VCaP (cell line): ENCODE data around the gene KIF20A.
A peak's percentile ranks its signal among the peaks of the same experiment; 100 is the strongest.
"Not testable (repeated sequence)": the region's sequence is repeated elsewhere in the genome, so short reads cannot be mapped to it uniquely, and the experiment has no call there.

ENCODE experiments used
- H3K27ac ChIP-seq: fragments of 450-650 bp; 2 replicates; pipeline ENCODE4 v1.5.1; 2017
- CTCF ChIP-seq: fragments of 450-650 bp; conservative IDR thresholded peaks from 2 replicates; pipeline ENCODE4 v1.5.1; 2017; ENCODE audit warnings: mild to moderate bottlenecking, moderate library complexity

KIF20A gene

GRCh38 chr5:138188626-138189025 is 9.7 kb downstream of the KIF20A start:
- no peak for TF ChIP-seq CTCF
- no peak overlapping the region for H3K27ac ChIP-seq

DNA sequence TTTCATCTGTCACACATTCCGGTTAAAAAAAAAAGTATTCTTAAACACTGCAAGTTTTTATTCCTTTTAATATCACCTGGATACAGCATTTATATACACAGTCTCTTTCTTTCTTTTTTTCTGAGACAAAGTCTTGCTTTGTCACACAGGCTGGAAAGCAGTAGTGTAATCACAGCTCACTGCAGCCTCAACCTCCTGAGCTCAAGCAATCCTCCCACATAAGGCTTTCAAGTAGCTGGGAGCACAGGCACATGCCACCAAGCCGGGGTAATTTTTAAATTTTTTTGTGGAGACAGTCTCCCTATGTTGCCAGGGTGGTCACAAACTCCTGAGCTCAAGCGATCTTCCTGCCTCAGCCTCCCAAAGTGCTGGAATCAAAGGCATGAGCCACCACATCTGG is 13.9 kb downstream of the KIF20A start:
- TF ChIP-seq CTCF = no peak
- no peak overlapping the region for H3K27ac ChIP-seq

DNA sequence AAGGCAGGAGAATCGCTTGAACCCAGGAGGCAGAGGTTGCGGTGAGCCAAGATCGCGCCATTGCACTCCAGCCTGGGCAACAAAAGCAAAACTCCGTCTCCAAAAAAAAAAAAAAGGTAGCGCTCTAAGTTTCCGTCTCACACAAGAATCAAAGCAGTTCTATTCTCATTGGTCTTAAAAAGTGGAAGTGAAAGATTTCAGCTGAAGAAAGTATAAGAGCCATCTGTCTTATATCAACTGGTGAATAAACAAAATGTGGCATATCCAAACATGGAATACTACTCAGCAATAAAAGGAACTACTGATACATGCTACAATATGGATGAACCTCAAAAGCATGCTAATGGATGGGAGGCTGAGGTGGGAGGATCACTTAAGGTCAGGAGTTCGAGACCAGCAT is 14.9 kb downstream of the KIF20A start:
- not testable (repeated sequence) for H3K27ac ChIP-seq

DNA sequence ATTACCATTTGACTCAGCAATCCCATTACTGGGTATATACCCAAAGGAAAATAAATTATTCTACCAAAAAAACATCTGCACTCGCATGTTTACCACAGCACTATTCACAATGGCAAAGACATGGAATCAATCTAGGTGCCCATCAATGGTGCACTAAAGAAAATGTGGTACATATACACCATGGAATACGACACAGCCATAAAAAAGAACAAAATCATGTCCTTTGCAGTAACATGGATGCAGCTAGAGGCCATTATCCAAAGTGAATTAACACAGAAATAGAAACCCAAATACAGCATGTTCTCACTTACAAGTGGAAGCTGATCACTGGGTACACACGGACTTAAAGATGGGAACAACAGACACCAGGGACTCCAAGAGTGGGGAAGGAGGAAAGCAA is 32.1 kb downstream of the KIF20A start:
- H3K27ac ChIP-seq = no peak overlapping the region
- no peak for TF ChIP-seq CTCF

DNA sequence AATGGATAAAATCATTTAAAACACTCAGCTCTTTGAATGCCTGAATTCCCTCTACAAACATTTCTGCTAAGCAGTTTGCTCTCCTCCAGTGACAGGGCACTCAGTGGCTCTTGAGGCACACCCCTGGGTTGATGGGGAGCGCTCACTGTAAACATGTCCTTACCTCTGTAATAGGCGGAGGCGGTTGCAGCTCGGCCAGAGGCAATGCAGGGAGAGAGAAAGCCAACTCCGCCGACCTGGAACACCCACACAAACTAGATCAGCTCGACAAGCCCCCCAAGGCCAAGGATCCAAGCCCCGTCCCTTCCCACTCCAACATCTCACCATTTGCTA is 33.9 kb downstream of the KIF20A start:
- TF ChIP-seq CTCF = no peak

DNA sequence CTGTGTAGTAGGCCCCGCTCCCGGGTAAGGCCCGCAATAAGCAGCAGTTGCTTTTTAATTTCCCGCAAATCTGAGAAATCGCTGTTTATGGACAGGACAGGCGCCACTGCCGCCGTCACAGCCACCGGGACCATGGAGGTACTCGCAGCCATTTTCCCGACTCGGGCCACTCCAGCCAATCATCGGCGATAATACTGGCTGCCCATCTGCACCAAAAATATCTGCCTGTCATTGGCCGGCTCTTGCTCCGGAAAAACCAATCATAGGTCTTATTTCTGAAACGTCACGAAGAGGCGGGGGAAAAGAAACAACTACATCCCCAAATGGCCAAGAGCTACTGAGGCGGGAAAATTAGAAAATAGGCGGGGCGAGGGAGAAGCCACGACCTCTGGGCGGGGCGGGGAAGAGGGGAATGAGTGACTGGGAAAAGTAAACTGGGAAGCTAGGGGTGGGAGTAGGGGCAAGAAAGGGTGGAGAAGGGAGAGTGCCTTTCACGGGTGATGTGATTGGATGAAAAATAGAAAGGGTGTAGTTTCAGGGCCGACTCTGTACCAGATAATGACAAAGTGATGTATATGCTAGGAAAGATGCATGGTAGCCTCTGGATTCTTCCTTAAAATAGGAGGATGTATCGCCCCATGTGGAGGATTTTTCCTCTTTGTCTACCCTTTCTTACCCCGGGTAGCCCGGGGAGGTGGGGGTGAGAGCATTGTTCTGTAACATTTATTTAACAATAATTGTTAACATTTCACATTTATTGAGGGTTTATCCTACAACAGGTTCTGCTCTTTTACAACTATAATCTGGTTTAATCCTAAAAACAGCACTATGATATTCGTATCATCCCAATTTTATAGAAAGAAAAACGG is 34.5 kb downstream of the KIF20A start, which contains the start of gene CDC23:
Gene CDC23 (minus strand): TSS at position 163 of the 869 bp plus-strand sequence. CDS start 11 bp downstream, at position 152.
- TF ChIP-seq CTCF = no peak; the same call in 1 of the 2 replicates
- H3K27ac ChIP-seq = peak within 1 kb of the TSS; percentile 84

More for the DNA sequence above, 33.9 kb downstream of the KIF20A start:
- peak overlapping the region; percentile 84 for H3K27ac ChIP-seq

GRCh38 chr5:138216799-138217198 is 37.9 kb downstream of the KIF20A start:
- no peak for TF ChIP-seq CTCF
- no peak overlapping the region for H3K27ac ChIP-seq

GRCh38 chr5:138223532-138223931 is 44.6 kb downstream of the KIF20A start:
- TF ChIP-seq CTCF = no peak

More at GRCh38 chr5:138223532-138223931, 44.6 kb downstream of the KIF20A start:
- H3K27ac ChIP-seq = no peak overlapping the region
